GM12865 (cell line): ENCODE data around the gene WDR89.
A peak's percentile ranks its signal among the peaks of the same experiment; 100 is the strongest.

Source experiments
- DNase-seq: peaks from one replicate; pipeline ENCODE4 v3.0.0; 2010; ENCODE audit warnings: low read depth
- H3K4me3 ChIP-seq: 2 replicates; pipeline ENCODE4 v1.5.1; 2011; ENCODE audit warnings: mild to moderate bottlenecking, low read depth, low read length, control low read depth
- CTCF ChIP-seq: IDR thresholded peaks from 2 replicates; pipeline ENCODE4 v1.5.1; 2011; ENCODE audit warnings: low read length, control low read depth, low read depth, inconsistent platforms; ENCODE audit not compliant: insufficient read depth; ENCODE audit errors: missing control alignments

Gene WDR89

GRCh38 chr14:63641473-63642228, at the start of gene WDR89:
Gene WDR89, minus strand, starts transcription at chr14:63641871. Its CDS starts 41,929 bp downstream, at chr14:63599942.
- peak; percentile 69 for TF ChIP-seq CTCF
- peak; percentile 100 for DNase-seq
- peak within 1 kb of the TSS; percentile 78 for H3K4me3 ChIP-seq

- no peak for TF ChIP-seq CTCF
- no peak overlapping the region for H3K4me3 ChIP-seq
- DNase-seq = no peak
Observed at GRCh38 chr14:63689132-63689531, 47.5 kb upstream of the WDR89 start.

GRCh38 chr14:63686926-63687325, 45.3 kb upstream of the WDR89 start:
- no peak overlapping the region for H3K4me3 ChIP-seq
- no peak for TF ChIP-seq CTCF
- no peak for DNase-seq

- DNase-seq = no peak
- H3K4me3 ChIP-seq = no peak overlapping the region
- TF ChIP-seq CTCF = no peak
Observed at GRCh38 chr14:63685401-63685800, 43.7 kb upstream of the WDR89 start.

GRCh38 chr14:63682727-63683593, 41.3 kb upstream of the WDR89 start:
- no peak overlapping the region for H3K4me3 ChIP-seq
- no peak for TF ChIP-seq CTCF
- DNase-seq = no peak

- no peak for TF ChIP-seq CTCF
- no peak overlapping the region for H3K4me3 ChIP-seq
- no peak for DNase-seq
Observed at GRCh38 chr14:63678536-63678935, 36.9 kb upstream of the WDR89 start.
